GM19043 (cell line): Measurements from ENCODE around the gene LIMD2.

Experiments used
- ATAC-seq: cut with Tn5 transposase; IDR thresholded peaks from one replicate; pipeline ENCODE4 v1.9.1; 2021; ENCODE audit warnings: low read depth; ENCODE audit not compliant: unreplicated experiment

LIMD2 gene

GRCh38 chr17:63685041-63685440 is 14.9 kb downstream of the LIMD2 start:
- ATAC-seq, result no peak

GRCh38 chr17:63682981-63683380 is 16.9 kb downstream of the LIMD2 start:
- ATAC-seq, result no peak

GRCh38 chr17:63682441-63682840 is 17.5 kb downstream of the LIMD2 start:
- ATAC-seq, result no peak

- no peak for ATAC-seq
Measured at GRCh38 chr17:63681530-63681929, 18.4 kb downstream of the LIMD2 start.

- ATAC-seq, result no peak
Measured at GRCh38 chr17:63680700-63681099, 19.2 kb downstream of the LIMD2 start.

- no peak for ATAC-seq
Measured at GRCh38 chr17:63679214-63679613, 20.7 kb downstream of the LIMD2 start.

- ATAC-seq, result no peak
Measured at GRCh38 chr17:63676584-63676983, 23.3 kb downstream of the LIMD2 start.

GRCh38 chr17:63675607-63676546 is 24.0 kb downstream of the LIMD2 start:
- no peak for ATAC-seq

GRCh38 chr17:63675231-63675606 is 24.7 kb downstream of the LIMD2 start:
- no peak for ATAC-seq

GRCh38 chr17:63672856-63673255 is 27.1 kb downstream of the LIMD2 start:
- ATAC-seq, result no peak

- ATAC-seq, result no peak
Measured at GRCh38 chr17:63665527-63666214, 34.3 kb downstream of the LIMD2 start.

- no peak for ATAC-seq
Measured at GRCh38 chr17:63659850-63660249, 40.1 kb downstream of the LIMD2 start.

GRCh38 chr17:63658366-63658765 is 41.6 kb downstream of the LIMD2 start:
- ATAC-seq, result no peak

- no peak for ATAC-seq
Measured at GRCh38 chr17:63657786-63658185, 42.1 kb downstream of the LIMD2 start.

GRCh38 chr17:63653050-63653449 is 46.9 kb downstream of the LIMD2 start:
- ATAC-seq, result no peak

- no peak for ATAC-seq
Measured at GRCh38 chr17:63652106-63652505, 47.8 kb downstream of the LIMD2 start.

- ATAC-seq, result no peak
Measured at GRCh38 chr17:63649813-63650212, 50.1 kb downstream of the LIMD2 start.

- no peak for ATAC-seq
Measured at GRCh38 chr17:63647936-63648335, 52.0 kb downstream of the LIMD2 start.

- no peak for ATAC-seq
Measured at GRCh38 chr17:63647065-63647725, 52.7 kb downstream of the LIMD2 start.

- ATAC-seq, result peak; percentile 82
Measured at GRCh38 chr17:63646488-63646806, 53.5 kb downstream of the LIMD2 start.
